ENCODE results near the gene TFPI2.

Gene TFPI2

GRCh38 chr7:93902777-93903423 is 12.3 kb upstream of the TFPI2 start:
- DNase-seq = no peak

GRCh38 chr7:93897680-93898079 is 7.1 kb upstream of the TFPI2 start:
- no peak for DNase-seq

DNA sequence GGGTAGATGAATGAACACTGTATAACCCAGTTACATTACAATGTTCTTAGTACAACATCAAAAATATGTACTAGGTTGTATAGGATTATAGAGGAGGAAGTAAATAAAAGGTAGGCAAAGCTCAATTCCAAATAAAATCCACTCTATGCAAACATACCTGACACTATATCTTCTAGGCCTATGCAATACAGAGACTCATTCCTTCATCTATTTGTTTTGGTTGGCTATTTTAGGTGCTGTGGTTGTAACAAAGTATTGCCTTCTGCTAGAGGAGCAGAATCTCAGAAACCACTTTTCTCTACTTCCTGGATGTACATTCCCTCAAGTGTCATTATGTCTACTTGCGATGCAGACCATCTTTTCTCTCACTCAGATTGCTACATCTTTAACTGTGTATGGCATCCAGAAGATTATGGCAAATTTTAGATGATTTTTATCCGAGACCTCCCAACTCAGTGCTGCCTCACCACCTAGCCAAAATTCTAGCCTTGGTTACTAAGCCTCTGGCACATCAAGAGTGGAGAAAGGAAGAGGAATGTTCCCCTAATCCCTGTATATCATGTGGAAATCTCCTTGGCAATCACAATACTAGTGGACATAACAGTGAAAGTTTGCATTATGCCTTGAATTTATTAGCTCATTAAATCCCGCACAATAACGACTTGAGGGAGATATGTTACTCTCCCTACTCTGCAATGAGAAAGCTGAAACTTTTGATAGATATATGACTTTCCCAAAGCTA is 5.5 kb upstream of the TFPI2 start:
- DNase-seq = no peak

- no peak for DNase-seq
These were observed 4.5 kb upstream of the TFPI2 start for GRCh38 chr7:93894966-93895640.

- DNase-seq = no peak
These were observed 3.9 kb upstream of the TFPI2 start for GRCh38 chr7:93894426-93894825.

GRCh38 chr7:93890041-93890463 is 501 bp downstream of the TFPI2 start:
- DNase-seq = peak; percentile 7

DNA sequence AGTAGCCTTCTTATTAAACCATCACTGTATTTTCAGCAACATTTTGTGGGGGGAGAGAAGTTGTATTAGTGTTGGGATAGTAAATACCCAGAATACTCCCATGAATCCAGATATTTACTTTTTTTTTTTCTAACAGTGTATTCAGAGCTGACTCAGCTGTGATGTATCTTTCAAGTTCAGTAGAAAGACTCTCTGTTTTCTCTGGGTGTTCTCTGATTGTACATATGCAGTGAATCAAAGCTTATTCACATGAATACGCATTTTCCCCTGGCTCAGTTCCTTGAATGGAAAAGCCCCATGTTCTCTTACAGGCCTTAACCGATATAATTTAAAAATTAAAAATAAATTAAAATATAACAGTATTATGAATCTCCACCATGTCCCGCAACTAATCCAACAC is 1.3 kb downstream of the TFPI2 start:
- no peak for DNase-seq

- no peak for DNase-seq
These were observed 6.0 kb downstream of the TFPI2 start for GRCh38 chr7:93884541-93884940.

DNA sequence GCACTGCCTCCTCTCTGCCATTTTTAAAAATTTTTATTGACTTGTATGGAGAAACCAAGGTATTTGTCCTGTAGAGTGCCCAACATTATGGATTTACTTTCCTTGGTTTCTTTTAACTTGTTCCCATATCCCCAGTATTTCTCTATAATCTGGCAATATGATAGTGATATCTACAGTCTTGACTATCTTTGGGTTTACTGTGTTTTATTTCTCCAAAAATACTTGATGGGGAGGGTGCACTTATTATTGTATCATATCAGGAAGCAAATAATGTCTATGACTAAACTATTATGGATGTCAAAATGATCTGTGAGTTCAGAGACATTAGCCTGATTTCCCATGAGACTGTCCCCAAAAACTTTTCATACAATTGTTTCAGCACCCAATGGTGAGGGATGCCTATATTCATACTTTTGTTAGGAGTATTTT is 6.6 kb downstream of the TFPI2 start:
- DNase-seq = no peak

- DNase-seq = no peak
These were observed 7.3 kb downstream of the TFPI2 start for GRCh38 chr7:93883078-93883916.

DNA sequence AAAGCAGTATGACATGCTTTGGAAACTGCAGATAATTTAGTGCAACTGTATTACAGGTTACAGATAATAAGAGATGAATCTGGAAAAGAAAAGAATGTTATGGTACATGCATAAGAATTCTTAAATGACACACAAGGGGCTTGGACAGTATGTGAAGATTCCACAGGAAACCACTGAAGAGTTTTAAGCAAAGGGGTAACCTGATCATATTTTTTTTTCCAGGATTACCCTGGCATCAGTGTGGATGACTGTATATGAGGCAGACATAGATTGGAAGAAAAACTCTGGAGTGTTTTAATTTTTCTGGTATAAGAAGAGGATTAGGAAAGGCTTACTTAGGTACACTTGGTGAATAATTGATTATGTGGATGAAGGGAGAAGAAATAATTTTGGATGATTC is 8.1 kb downstream of the TFPI2 start:
- DNase-seq = no peak

GRCh38 chr7:93879356-93879755 is 11.2 kb downstream of the TFPI2 start:
- DNase-seq = no peak

- no peak for DNase-seq
These were observed 12.8 kb downstream of the TFPI2 start for GRCh38 chr7:93877742-93878141.

DNA sequence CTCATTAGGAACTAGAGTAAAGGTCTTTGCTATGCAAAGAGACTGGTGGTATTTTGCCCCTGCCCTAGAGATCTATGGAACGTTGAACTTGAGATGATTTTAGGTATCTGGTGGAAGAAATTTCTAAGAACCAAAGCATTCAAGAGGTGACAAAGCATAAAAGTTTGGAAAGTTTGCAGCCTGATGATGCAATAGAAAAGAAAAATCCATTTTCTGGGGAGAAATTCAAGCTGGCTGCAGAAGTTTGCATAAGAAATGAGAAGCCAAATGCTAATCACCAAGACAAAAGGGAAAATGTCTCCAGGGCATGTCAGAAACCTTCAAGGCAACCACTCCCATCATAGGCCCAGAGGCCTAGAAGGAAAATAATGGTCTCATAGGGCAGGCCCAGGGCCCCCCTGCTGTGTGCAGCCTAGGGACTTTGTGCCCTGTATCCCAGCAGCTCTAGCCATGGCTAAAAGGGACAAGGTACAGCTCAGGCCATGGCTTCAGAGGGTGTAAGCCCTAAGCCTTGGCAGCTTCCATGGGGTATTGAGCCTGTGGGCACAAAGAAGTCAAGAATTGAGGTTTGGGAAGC is 16.5 kb downstream of the TFPI2 start:
- DNase-seq = no peak

DNA sequence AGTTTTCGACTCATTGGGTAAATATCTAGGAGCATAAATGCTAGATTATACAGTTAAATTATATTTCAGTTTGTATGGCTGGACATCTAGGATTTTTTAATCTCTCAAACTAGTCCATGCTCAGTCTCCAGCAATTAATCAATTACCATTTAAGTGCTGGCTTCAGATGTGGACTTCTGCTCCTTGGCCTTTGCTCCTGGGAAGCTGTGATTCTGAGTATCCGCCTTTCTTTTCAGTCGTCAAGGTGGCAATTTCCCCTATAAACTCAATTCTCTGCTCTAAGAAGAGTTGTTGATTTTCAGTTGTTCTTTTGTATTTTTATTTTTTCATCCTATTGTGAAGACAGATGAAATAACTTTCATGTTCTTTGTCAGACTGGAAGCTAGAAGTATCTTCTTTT is 23.7 kb downstream of the TFPI2 start:
- DNase-seq = no peak

DNA sequence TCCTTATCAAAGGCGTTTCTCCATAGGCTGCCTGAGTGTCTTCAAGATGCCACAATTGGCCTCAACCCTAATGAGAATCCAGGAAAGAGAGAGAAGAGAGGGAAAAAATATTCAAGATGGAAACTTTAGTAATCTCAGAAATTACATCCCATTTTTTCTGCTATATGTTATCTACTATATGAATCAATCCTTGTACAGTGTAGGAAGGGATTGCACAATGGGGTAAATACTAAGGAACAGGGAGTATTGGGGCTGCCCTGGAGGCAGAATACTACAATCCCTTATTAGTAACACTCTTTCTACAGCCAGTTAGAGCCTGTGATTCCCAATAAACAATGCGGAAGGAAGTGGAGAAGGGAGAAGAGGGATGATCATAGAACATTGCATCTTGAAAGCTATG is 27.9 kb downstream of the TFPI2 start:
- DNase-seq = no peak

DNA sequence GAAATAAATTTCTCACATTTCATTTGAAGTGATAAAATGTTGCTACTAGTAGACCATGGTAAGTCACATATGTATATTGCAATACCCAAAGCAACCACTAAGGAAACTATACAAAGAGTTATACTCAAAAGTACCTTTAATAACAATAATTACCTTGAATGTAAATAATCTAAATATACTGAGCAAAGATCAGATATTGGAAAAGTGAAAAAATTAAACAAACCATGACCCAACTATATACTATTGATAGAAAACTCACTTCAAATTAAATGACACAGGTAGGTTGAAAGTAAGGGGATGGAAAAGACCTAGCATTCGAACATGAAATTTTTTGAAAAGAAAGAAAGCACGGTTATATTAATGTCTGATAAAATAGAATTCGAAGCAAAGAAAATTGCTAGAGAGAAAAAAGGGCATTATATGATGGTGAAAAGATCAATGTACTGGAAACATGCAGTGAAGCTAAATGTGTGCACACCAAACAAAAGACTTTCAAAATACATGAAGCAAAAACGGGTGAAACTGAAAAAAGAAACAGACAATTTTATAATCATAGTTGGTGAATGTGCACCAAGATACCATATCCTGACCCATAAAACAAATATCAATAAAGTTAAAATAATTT is 29.1 kb downstream of the TFPI2 start:
- no peak for DNase-seq

GRCh38 chr7:93860261-93860660 is 30.3 kb downstream of the TFPI2 start:
- no peak for DNase-seq

GRCh38 chr7:93858857-93859256 is 31.7 kb downstream of the TFPI2 start:
- no peak for DNase-seq

DNA sequence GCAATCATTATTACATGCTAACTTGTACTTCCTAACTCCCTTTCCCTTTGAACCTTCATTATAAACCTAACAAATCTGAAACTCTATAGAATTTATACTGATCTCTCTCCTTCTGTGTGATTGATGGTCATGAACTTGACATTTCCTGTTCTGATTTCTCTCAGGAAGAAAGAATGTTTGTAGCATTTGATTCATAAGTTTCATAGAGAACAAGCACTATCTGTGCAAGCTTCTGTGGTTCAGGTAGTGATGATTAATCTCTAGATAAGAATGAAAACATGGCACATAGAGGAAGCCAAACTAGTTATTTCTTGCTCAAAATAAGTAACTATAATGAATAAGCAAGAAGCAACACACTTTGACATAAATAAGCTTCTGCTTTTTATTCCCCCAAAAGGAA is 34.2 kb downstream of the TFPI2 start:
- no peak for DNase-seq

DNA sequence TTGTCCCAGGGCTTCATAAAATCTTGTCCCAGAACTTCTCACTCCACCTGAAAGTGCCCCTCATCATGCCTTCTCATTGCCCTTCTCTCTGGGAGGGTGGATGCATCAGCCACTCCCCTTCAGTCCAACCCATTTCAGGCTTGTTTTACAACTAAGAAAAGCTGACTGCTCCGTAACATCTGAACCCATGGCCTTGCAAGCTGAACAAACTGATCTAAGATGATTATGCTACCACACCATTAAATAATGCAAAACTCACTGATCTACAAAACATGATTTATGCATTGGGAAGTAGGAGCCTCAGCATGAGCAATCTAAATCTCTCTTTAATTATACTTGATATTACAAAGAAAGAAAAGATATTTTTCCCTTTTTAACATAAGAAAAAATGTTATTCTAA is 34.8 kb downstream of the TFPI2 start:
- DNase-seq = no peak

- no peak for DNase-seq
These were observed 36.1 kb downstream of the TFPI2 start for GRCh38 chr7:93854480-93854879.

Measured in NCI-H510A treated with DMSO at 0.1 percent for 48 hours (cell line).